Ectodermal cell (in vitro differentiated cells): ENCODE measurements around the gene SULT1C4.

Experiments used
- H3K27ac ChIP-seq: 2 replicates; pipeline ENCODE4 v1.7.0; 2013; ENCODE audit warnings: mild to moderate bottlenecking, low read depth, low read length; ENCODE audit not compliant: insufficient read depth, poor library complexity, severe bottlenecking
- H3K27me3 ChIP-seq: 2 replicates; pipeline ENCODE4 v1.7.0; 2013; ENCODE audit warnings: mild to moderate bottlenecking, low read length; ENCODE audit not compliant: insufficient read depth, control insufficient read depth, poor library complexity, severe bottlenecking
- H3K36me3 ChIP-seq: one replicate; pipeline ENCODE4 v1.7.0; 2013; ENCODE audit warnings: low read length; ENCODE audit not compliant: control insufficient read depth, insufficient read depth
- H3K4me1 ChIP-seq: one replicate; pipeline ENCODE4 v1.7.0; 2013; ENCODE audit warnings: low read length; ENCODE audit not compliant: control insufficient read depth, insufficient read depth
- H3K4me3 ChIP-seq: 2 replicates; pipeline ENCODE4 v1.7.0; 2013; ENCODE audit warnings: low read depth, low read length, control low read depth; ENCODE audit not compliant: insufficient read depth
- H3K9me3 ChIP-seq: 2 replicates; pipeline ENCODE4 v1.7.0; 2013; ENCODE audit warnings: mild to moderate bottlenecking, low read length, moderate library complexity; ENCODE audit not compliant: control insufficient read depth
- WGBS, 2 experiments: methylation state at CpG; one replicate each; pipeline ENCODE4 v1.1.7; 2013; ENCODE audit warnings: missing lambda C conversion rate in 2 of 2; 5-methylcytosine and 5-hydroxymethylcytosine counted together

SULT1C4 gene

GRCh38 chr2:108409768-108410167 lies 32.0 kb downstream of the SULT1C4 start:
- no peaks in the 10 kb centered on the region for H3K9me3 ChIP-seq
- no peaks in the 10 kb centered on the region for H3K4me1 ChIP-seq
- no peaks in the 10 kb centered on the region for H3K27me3 ChIP-seq
- no peak overlapping the region for H3K27ac ChIP-seq
- 94 to 100% methylated on average over 1 of the region's 1 CpG for WGBS, 2 experiments
- H3K4me3 ChIP-seq: no peak overlapping the region
- no peaks in the 10 kb centered on the region for H3K36me3 ChIP-seq

- Histone ChIP-seq H3K36me3 (no peaks in the 10 kb centered on the region), H3K27ac (no peak overlapping the region), H3K27me3 (no peaks in the 10 kb centered on the region), H3K4me3 (no peak overlapping the region), H3K4me1 (no peaks in the 10 kb centered on the region), H3K9me3 (no peaks in the 10 kb centered on the region)
- no CpG with 5 or more reads among the region's 1 CpG for WGBS, 2 experiments
These were observed 35.4 kb downstream of the SULT1C4 start for GRCh38 chr2:108412995-108413710.

- Histone ChIP-seq H3K4me3 (no peak overlapping the region), H3K36me3 (no peaks in the 10 kb centered on the region), H3K27me3 (no peaks in the 10 kb centered on the region), H3K4me1 (no peaks in the 10 kb centered on the region), H3K27ac (no peak overlapping the region), H3K9me3 (no peaks in the 10 kb centered on the region)
- WGBS, 2 experiments: 87 to 100% methylated on average over 1 of the region's 1 CpG
These were observed 35.9 kb downstream of the SULT1C4 start for GRCh38 chr2:108413711-108414095.

DNA sequence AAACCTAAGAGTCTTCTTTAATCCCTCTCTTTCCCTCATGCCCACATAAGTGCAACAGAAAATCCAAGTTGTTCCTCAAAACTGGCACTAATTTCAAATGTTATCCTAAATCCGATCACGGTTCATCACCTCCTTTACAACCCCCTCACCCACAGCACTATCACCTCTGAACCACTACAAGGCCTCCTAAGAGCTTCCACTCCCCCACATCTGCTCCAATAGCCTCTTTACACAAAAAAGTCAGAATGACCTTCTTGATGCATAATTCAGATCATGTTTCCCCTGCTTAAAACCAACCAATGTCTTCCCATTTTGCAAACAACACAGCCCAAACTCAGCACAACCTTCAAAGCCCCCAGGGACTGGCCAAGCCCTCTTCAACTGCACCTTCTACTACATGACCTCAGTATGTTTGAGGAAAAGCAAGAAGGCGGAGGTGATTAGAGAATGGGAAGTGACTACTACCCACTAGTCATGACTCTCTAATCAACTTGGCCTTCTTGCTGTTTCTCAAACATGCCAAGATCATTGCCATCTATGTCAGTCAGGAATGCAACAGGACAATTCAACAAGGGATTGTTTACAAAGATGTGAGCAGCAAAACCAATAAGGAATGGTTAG lies 36.6 kb downstream of the SULT1C4 start:
- H3K27ac ChIP-seq: no peak overlapping the region
- H3K4me3 ChIP-seq: no peak overlapping the region
- WGBS, 2 experiments: 98 to 99% methylated on average over 3 of the region's 3 CpGs
- H3K36me3 ChIP-seq: no peaks in the 10 kb centered on the region
- no peaks in the 10 kb centered on the region for H3K4me1 ChIP-seq
- no peaks in the 10 kb centered on the region for H3K9me3 ChIP-seq
- no peaks in the 10 kb centered on the region for H3K27me3 ChIP-seq

GRCh38 chr2:108414945-108415344 lies 37.2 kb downstream of the SULT1C4 start:
- 93% methylated on average over 1 of the region's 2 CpGs; no CpG with 5 or more reads in 1 of the 2 experiments for WGBS, 2 experiments
- H3K27me3 ChIP-seq: no peaks in the 10 kb centered on the region
- no peaks in the 10 kb centered on the region for H3K9me3 ChIP-seq
- H3K4me1 ChIP-seq: no peaks in the 10 kb centered on the region
- no peaks in the 10 kb centered on the region for H3K36me3 ChIP-seq
- H3K4me3 ChIP-seq: no peak overlapping the region
- H3K27ac ChIP-seq: no peak overlapping the region

DNA sequence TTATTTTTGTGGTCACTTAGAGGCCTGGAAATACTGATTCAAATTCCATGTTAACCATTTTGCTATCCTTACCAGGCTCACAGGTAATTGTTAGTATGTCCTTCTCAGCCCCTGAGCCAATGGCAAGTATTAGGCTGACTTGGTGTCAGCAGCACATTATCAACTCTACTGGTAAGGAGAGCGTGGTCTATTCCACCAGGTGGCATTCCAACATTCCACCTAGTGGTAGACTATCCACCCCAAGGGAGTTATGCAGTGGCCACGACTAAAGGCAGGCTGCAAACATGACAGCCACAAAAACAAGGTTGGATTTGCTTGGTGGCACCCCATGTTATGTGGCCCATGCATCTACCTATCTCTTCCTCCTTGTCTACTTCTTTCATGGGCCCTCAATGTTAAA lies 39.5 kb downstream of the SULT1C4 start:
- H3K27me3 ChIP-seq: no peaks in the 10 kb centered on the region
- H3K4me3 ChIP-seq: no peak overlapping the region
- H3K36me3 ChIP-seq: no peaks in the 10 kb centered on the region
- WGBS, 2 experiments: 84% methylated on average over 2 of the region's 2 CpGs
- H3K4me1 ChIP-seq: no peaks in the 10 kb centered on the region
- no peaks in the 10 kb centered on the region for H3K9me3 ChIP-seq
- no peak overlapping the region for H3K27ac ChIP-seq

- H3K27me3 ChIP-seq: no peaks in the 10 kb centered on the region
- no peaks in the 10 kb centered on the region for H3K36me3 ChIP-seq
- H3K4me1 ChIP-seq: no peaks in the 10 kb centered on the region
- H3K27ac ChIP-seq: no peak overlapping the region
- no peaks in the 10 kb centered on the region for H3K9me3 ChIP-seq
- no peak overlapping the region for H3K4me3 ChIP-seq
- 89 to 91% methylated on average over 4 of the region's 4 CpGs for WGBS, 2 experiments
These were observed 40.7 kb downstream of the SULT1C4 start for GRCh38 chr2:108418416-108418815.

GRCh38 chr2:108423067-108423466 lies 45.3 kb downstream of the SULT1C4 start:
- no peaks in the 10 kb centered on the region for H3K36me3 ChIP-seq
- H3K9me3 ChIP-seq: no peaks in the 10 kb centered on the region
- no peaks in the 10 kb centered on the region for H3K27me3 ChIP-seq
- H3K4me3 ChIP-seq: no peak overlapping the region
- no peaks in the 10 kb centered on the region for H3K4me1 ChIP-seq
- 93 to 97% methylated on average over 1 of the region's 1 CpG for WGBS, 2 experiments
- H3K27ac ChIP-seq: no peak overlapping the region

DNA sequence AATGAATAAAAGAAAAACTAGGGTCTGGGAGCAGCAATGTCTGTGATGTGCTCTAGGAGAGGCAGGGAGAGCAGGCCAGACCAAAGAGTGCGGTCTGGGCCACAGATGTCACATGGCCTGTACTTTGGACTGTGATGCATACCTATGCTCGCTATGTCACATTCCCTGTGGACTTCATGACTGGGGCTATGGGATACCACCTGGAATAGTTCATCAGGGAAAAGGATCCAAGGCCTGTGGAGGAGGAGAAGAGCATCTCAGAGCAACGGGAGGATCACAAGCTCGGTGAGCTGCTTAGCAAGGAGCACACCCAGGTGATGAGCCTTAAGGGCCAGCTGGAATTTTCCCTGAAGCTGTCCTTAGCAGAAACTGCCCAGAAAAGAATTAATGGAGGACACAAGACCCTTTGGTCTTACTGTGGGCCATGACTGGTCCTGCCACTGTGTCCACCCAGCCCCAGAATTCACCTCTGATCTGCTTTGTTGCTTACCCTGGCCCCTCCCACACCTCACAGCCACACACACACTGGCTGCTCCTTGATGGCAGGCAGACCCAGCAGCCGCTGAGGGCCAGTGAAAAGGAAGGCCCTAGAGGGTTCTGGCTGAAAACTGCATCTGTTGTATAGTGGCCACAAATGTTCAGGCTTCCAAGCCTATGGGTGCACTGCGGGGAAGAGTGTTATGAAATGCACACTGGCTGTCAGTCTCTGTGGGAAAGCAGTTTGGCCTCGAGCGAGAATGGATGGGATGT lies 45.9 kb downstream of the SULT1C4 start:
- Histone ChIP-seq H3K36me3 (no peaks in the 10 kb centered on the region), H3K9me3 (no peaks in the 10 kb centered on the region), H3K27ac (no peak overlapping the region), H3K27me3 (no peaks in the 10 kb centered on the region), H3K4me3 (no peak overlapping the region), H3K4me1 (no peaks in the 10 kb centered on the region)
- WGBS, 2 experiments: 93 to 96% methylated on average over 8 of the region's 8 CpGs

GRCh38 chr2:108428286-108429009 lies 50.7 kb downstream of the SULT1C4 start:
- Histone ChIP-seq H3K4me1 (no peaks in the 10 kb centered on the region), H3K36me3 (no peaks in the 10 kb centered on the region), H3K9me3 (no peaks in the 10 kb centered on the region), H3K27ac (no peak overlapping the region), H3K4me3 (no peak overlapping the region), H3K27me3 (no peaks in the 10 kb centered on the region)
- WGBS, 2 experiments: 96 to 100% methylated on average over 2 of the region's 2 CpGs
